Skeletal muscle cell (primary cell): ENCODE data around the gene PRDM5.

Source experiments
- DNase-seq: peaks from one replicate; pipeline ENCODE4 v3.0.0-alpha.2; 2010; ENCODE audit warnings: low read depth
- H3K4me3 ChIP-seq: 2 replicates; pipeline ENCODE4 v1.5.1; 2011; ENCODE audit warnings: low read depth, mild to moderate bottlenecking, control low read depth, low read length, moderate library complexity

PRDM5 gene

GRCh38 chr4:120864969-120865368 lies 57.6 kb downstream of the PRDM5 start:
- DNase-seq = no peak
- no peak overlapping the region for H3K4me3 ChIP-seq

GRCh38 chr4:120862432-120862831 lies 60.1 kb downstream of the PRDM5 start:
- DNase-seq = no peak
- no peak overlapping the region for H3K4me3 ChIP-seq

- no peak for DNase-seq
Measured at GRCh38 chr4:120861852-120862251, 60.7 kb downstream of the PRDM5 start.

GRCh38 chr4:120858776-120859175 lies 63.8 kb downstream of the PRDM5 start:
- DNase-seq = peak; percentile 45
- no peak overlapping the region for H3K4me3 ChIP-seq

More at GRCh38 chr4:120861852-120862251, 60.7 kb downstream of the PRDM5 start:
- H3K4me3 ChIP-seq = no peak overlapping the region

- no peak overlapping the region for H3K4me3 ChIP-seq
- peak; percentile 43 for DNase-seq
Measured at GRCh38 chr4:120857312-120857711, 65.2 kb downstream of the PRDM5 start.

GRCh38 chr4:120856294-120856693 lies 66.2 kb downstream of the PRDM5 start:
- no peak overlapping the region for H3K4me3 ChIP-seq
- no peak for DNase-seq

GRCh38 chr4:120855307-120856001 lies 67.1 kb downstream of the PRDM5 start:
- DNase-seq = no peak
- no peak overlapping the region for H3K4me3 ChIP-seq

GRCh38 chr4:120853161-120853935 lies 69.2 kb downstream of the PRDM5 start:
- H3K4me3 ChIP-seq = no peak overlapping the region
- DNase-seq = peak; percentile 62

- no peak for DNase-seq
- no peak overlapping the region for H3K4me3 ChIP-seq
Measured at GRCh38 chr4:120850018-120850599, 72.4 kb downstream of the PRDM5 start.

GRCh38 chr4:120847019-120847582 lies 75.4 kb downstream of the PRDM5 start:
- no peak overlapping the region for H3K4me3 ChIP-seq
- DNase-seq = no peak

- no peak overlapping the region for H3K4me3 ChIP-seq
- DNase-seq = no peak
Measured at GRCh38 chr4:120844528-120844921, 78.0 kb downstream of the PRDM5 start.

- no peak for DNase-seq
Measured at GRCh38 chr4:120843849-120844527, 78.5 kb downstream of the PRDM5 start.

GRCh38 chr4:120842031-120842430 lies 80.5 kb downstream of the PRDM5 start:
- DNase-seq = peak; percentile 64

More at GRCh38 chr4:120843849-120844527, 78.5 kb downstream of the PRDM5 start:
- no peak overlapping the region for H3K4me3 ChIP-seq

GRCh38 chr4:120841580-120841979 lies 80.9 kb downstream of the PRDM5 start:
- no peak overlapping the region for H3K4me3 ChIP-seq
- DNase-seq = no peak

More at GRCh38 chr4:120842031-120842430, 80.5 kb downstream of the PRDM5 start:
- no peak overlapping the region for H3K4me3 ChIP-seq

GRCh38 chr4:120839974-120840751 lies 82.4 kb downstream of the PRDM5 start:
- no peak overlapping the region for H3K4me3 ChIP-seq
- DNase-seq = no peak

- DNase-seq = no peak
- no peak overlapping the region for H3K4me3 ChIP-seq
Measured at GRCh38 chr4:120839334-120839973, 83.1 kb downstream of the PRDM5 start.

GRCh38 chr4:120838784-120839183 lies 83.7 kb downstream of the PRDM5 start:
- H3K4me3 ChIP-seq = no peak overlapping the region
- DNase-seq = no peak

GRCh38 chr4:120837656-120838055 lies 84.9 kb downstream of the PRDM5 start:
- no peak for DNase-seq
- no peak overlapping the region for H3K4me3 ChIP-seq
